GM21423 (cell line): Measurements from ENCODE around the gene PPAN.

ENCODE experiments used
- ATAC-seq: cut with Tn5 transposase; IDR thresholded peaks from one replicate; pipeline ENCODE4 v1.9.1; 2021; ENCODE audit warnings: mild to moderate bottlenecking, moderate library complexity; ENCODE audit not compliant: unreplicated experiment

PPAN gene

GRCh38 chr19:10106100-10106936 is at the start of gene PPAN:
PPAN (plus strand) TSS chr19:10106362; CDS start chr19:10106395, 33 bp downstream.
- peak; percentile 43 for ATAC-seq

GRCh38 chr19:10061717-10062310 is 44.3 kb upstream of the PPAN start:
- ATAC-seq: no peak

- no peak for ATAC-seq
These were observed 38.0 kb upstream of the PPAN start for GRCh38 chr19:10068205-10068604.

- ATAC-seq: no peak
These were observed 37.1 kb upstream of the PPAN start for GRCh38 chr19:10069046-10069445.

- ATAC-seq: no peak
These were observed 35.3 kb upstream of the PPAN start for GRCh38 chr19:10070730-10071446.

- no peak for ATAC-seq
These were observed 32.0 kb upstream of the PPAN start for GRCh38 chr19:10074153-10074552.

- no peak for ATAC-seq
These were observed 29.6 kb upstream of the PPAN start for GRCh38 chr19:10076535-10076934.

GRCh38 chr19:10078329-10078728 is 27.8 kb upstream of the PPAN start:
- ATAC-seq: no peak

- no peak for ATAC-seq
These were observed 27.1 kb upstream of the PPAN start for GRCh38 chr19:10079031-10079453.

GRCh38 chr19:10083911-10084310 is 22.3 kb upstream of the PPAN start:
- no peak for ATAC-seq

- ATAC-seq: no peak
These were observed 21.4 kb upstream of the PPAN start for GRCh38 chr19:10084803-10085202.

- peak; percentile 85 for ATAC-seq
These were observed 20.2 kb upstream of the PPAN start, which contains the start of gene SHFL for GRCh38 chr19:10085641-10086590. SHFL (plus strand) TSS chr19:10086317; CDS start chr19:10086428, 111 bp downstream.

GRCh38 chr19:10086591-10087192 is 19.5 kb upstream of the PPAN start:
- no peak for ATAC-seq

- ATAC-seq: no peak
These were observed 18.7 kb upstream of the PPAN start for GRCh38 chr19:10087296-10088061.

GRCh38 chr19:10088949-10089554 is 17.1 kb upstream of the PPAN start:
- no peak for ATAC-seq

GRCh38 chr19:10089801-10090375 is 16.3 kb upstream of the PPAN start:
- ATAC-seq: no peak

GRCh38 chr19:10091370-10091687 is 14.8 kb upstream of the PPAN start:
- ATAC-seq: no peak

- ATAC-seq: no peak
These were observed 14.1 kb upstream of the PPAN start for GRCh38 chr19:10091895-10092641.
